Raji (cell line): ENCODE measurements around the gene PSMC6.
A peak's percentile ranks its signal among the peaks of the same experiment; 100 is the strongest.

ENCODE experiments used
- POLR2A ChIP-seq: IDR thresholded peaks from 2 replicates; pipeline ENCODE4 v1.6.1; 2011; ENCODE audit warnings: low read depth, low read length, control low read depth; ENCODE audit not compliant: insufficient read depth

PSMC6 gene

DNA sequence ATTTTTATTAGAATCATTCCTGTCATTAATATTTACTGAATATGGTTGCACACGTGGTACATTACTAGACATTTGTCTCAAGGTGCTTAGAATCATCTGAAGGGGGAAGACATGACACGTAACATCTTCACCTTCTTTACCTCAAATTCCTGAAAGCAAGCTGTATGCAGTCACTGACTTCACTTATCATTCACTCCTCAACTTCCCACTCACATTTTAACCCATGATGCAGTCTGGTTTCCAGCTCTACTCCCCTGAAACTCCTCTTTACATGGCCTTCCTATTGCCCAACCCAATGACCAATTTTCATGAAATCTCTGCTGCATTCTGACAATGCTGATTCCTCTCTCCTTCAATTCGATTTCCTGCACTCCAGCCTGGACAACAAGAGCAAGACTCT lies 5.8 kb upstream of the PSMC6 start:
- TF ChIP-seq POLR2A: no peak

DNA sequence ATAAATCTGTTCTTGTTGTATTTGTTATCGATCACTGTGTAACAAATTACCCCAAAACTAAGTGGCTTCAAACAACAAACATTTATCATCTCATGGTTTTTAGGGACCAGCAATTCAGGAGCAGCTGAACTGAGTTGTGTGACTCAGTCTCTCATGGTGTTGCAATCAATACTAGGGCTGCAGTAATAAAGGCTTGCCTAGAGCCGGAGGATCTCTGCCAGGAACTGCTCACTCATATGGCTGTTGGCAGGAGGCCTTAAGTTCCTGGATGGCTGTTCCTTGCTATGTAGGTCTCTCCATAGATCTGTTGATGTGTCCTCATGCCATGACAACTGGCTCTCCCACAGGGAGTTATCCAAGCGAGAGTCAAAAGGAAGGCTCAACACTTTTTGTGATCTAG lies 3.8 kb upstream of the PSMC6 start:
- TF ChIP-seq POLR2A: no peak

DNA sequence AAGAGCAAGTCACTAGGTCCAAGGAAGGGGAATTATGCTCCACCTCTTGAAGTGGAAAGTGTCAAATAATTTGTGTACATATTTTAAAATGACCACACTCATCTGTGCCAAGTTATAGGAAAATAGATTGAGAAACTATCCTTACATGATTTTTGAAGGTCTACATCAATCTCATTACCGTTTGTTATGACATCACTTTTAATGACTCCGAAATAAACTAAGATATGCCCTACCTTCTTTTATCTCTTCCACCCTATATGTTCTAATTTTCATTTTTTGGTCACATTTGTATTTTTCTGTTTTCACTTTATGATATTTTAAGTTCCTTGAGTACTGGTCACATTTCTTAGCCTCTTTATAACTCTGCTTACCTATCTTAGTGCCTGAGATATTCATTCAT lies 3.3 kb upstream of the PSMC6 start:
- TF ChIP-seq POLR2A: no peak

DNA sequence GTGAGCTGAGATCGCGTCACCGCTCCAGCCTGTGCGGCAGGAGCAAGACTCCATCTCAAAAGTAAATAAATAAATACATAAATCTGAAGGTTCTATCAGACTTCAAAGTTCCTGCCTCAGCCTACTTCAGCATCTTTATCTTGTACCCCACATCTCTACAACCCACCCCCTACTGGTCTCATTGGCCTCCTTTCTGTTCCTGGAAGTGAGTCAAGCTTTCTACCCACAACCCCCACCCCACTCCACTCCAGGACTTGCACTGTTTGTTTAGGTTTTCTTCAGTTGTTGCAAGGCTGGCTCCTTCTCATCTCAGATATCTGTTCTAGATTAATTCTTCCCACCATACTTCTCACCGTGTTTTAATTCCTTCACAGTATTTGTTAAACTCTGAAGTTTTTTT lies 714 bp upstream of the PSMC6 start:
- no peak for TF ChIP-seq POLR2A

DNA sequence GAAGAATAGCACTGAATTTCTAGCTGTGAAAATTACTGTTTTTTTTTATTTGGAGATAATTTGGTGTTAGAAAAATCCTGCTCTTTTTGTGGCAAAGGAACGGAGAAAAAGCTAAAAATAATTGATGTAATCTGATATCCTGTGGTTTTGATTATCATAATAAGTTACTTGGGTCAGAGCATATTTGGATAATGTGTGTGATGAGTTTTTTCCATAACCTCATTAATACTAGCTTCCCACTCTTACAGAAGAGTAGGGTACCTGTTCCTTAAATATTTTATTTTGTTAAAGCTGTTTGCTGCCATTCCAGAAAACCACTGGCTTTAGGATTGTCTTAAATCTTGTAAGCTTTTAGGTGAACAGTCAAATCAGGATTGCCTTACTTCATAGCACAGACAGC lies 4.7 kb downstream of the PSMC6 start:
- TF ChIP-seq POLR2A: no peak

DNA sequence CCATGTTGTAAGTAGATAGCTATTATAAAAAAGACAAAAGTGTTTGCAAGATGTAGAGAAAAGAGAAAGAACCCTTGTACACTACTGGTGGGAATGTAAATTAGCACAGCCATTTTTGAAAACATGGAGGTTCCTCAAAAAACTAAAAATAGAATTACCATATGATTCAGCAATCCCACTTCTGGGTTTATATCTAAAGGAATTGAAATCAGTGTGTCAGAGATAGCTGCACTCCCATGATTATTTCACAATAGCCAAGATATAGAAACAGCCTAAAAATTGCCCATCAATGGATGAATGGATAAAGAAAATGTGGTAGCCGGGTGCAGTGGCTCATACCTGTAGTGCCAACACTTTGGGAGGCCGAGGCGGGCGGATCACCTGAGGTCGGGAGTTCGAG lies 9.2 kb downstream of the PSMC6 start:
- TF ChIP-seq POLR2A: no peak

DNA sequence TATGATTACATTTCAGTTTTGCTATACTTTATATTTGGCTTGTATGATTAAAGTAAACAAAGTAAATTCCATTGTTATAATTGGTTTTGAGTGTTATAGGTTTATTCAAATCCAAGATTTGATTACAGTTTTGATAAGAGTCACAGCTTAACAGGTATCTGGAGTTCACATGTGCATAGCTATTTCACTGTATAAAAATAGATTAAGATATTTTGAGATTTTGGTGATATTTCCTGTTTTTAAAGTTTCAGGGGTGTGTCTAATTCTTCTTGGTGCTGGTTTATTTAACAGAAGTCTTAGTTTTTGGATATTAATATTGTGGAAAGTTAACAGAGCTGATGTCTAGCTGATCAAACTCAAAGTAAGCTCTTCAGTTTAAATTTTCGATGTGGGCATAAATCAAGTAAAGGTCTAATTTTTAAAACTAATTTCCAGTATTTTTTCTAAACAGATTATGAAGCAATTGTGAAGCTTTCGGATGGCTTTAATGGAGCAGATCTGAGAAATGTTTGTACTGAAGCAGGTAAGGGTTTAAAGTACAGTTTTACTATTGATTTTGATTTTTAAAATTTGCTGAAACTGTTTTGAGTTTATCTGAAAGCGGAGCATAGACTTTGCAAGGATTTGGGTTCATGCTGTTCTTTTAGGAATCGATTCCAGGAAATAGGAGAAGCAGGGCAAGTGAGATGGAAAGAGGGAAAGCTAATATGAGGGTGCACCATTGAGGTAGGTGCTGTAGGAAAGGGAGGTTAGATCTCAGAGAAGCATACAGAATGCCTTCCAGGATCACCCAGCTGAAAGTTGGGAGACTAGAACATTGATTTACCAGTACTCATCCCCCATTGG lies 16.7 kb downstream of the PSMC6 start:
- no peak for TF ChIP-seq POLR2A

DNA sequence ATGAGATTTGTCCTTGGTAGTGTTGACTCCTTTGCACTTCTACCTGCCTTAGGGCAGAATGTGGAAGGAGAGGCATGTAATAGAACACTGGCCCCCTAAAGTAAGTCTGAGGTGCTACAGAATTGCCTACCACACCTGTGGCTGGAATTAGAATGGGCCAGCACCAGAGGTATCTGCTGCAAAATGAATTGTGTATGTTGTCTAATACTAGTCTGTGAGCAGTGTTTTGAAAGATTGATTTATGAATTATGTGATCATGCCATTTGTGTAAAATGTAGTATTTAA lies 17.3 kb downstream of the PSMC6 start:
- TF ChIP-seq POLR2A: no peak

DNA sequence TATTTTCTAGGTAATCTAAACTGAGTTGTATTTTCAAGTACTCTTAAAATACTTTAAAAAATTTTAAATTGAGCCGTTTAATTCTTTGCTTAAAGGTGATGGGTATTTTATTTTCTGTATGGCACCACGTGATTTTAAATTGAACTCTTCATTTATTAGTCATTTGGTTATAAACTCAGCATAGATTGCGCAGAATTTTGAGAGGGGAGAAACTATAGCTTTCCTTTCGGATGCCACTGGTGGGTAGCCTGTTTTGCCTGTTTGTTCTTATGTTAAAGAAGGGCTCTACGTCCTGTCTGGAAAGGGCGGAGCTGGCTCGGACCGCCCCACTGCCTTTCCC lies 22.6 kb downstream of the PSMC6 start:
- TF ChIP-seq POLR2A: no peak

DNA sequence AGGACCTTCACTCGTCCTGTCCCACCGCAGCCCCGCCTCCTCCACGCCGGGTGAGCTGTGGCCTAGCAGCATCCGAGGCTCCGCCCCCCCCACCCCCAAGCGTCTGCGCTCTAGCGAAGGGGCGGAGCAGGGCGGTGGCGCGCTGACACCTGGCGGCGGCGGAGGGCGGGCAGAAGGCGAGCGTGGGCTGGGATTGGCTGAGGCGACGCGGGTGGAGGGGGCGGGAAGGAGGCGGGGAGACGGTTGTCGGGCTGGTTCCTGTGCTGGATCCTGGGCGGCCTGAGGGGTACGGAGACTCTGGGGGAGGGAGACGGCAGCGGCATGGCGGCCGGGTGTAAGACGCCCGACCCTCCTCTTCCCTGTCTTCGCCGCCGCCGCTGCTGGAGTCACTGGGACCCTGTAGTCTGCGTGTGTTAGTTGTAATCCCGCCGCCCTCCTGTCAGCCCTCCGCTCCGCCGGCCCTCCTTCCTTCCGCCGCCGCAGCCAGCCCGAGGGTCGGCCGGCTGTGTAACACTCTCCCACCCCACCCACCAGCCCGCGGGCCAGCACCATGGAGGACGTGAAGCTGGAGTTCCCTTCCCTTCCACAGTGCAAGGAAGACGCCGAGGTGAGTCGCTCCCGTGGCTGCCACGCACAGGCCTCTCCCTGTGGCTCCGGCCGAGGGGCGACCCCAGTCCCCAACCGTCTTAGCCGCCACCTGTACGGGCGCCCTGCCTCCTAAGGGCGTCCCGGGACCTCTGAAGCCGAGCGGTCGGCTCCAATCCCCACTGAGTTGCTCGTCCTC lies 23.1 kb downstream of the PSMC6 start, which contains the start of gene STYX:
Gene STYX, plus strand, starts transcription at position 242 of the 784 bp plus-strand sequence. Its CDS starts 309 bp downstream, at position 551.
- peak; percentile 95 for TF ChIP-seq POLR2A

DNA sequence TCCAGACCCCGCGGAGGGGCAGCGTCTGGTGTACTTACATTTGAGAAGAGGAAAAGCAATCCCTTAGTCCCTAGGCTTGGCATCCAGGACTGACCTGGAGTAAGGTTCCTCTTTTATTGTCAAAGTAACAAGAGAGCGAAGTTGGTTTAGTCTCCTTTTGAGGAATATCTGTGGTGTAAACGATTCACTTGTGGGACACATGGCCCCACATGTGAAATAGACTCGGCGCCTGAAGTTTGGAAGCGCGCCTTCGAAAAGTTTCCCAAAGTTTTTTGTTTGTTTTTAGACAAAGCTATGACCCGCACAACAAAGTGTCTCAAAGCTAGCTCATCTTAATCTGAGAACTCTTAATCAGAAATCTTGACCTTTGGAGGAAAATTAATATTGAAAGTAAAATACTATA lies 23.7 kb downstream of the PSMC6 start:
- no peak for TF ChIP-seq POLR2A

DNA sequence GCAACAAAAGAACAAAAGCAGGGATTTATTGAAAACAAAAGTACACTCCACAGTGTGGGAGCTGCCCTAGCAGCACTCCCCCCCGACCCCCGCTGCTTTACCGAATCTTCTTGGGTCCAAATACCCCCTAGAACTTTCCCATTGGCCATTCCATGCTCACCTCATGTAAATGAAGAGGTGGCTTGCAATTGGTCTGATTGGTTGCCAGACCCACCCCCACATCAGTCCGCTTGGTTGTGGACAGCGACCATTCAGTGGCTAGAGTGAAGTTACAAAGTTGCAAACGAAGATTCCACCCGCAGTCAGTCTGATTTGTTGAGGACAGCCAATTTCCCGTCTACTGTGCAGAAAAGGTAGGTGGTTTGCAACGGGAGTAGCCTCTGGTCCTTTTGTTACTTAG lies 26.8 kb downstream of the PSMC6 start:
- no peak for TF ChIP-seq POLR2A

DNA sequence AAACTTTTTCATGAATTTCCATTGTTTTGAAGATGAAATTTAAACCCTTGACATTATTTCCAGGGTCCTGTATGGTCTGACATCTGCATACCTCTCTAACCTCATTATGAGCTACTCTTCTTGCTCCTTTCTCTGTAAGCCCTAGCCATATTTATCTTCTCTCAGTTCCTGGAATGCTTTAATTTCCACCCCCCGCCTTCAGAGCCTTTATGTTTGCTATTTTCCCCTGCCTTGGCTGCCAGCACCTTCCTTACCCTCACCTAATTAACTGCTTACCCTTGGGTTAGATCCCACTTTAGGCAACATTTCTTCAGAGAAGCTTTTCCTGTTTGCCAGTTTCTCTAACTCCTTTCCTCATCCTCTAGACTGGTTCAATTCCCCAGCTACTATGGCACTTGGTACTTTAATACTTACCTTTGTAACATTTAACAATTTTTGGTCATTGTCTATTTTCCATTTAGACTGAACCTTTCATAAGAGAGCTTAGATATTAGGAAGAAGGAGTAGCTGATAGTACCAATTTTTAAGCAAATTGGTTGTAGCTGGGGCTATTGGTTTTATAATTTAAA lies 29.0 kb downstream of the PSMC6 start:
- no peak for TF ChIP-seq POLR2A

DNA sequence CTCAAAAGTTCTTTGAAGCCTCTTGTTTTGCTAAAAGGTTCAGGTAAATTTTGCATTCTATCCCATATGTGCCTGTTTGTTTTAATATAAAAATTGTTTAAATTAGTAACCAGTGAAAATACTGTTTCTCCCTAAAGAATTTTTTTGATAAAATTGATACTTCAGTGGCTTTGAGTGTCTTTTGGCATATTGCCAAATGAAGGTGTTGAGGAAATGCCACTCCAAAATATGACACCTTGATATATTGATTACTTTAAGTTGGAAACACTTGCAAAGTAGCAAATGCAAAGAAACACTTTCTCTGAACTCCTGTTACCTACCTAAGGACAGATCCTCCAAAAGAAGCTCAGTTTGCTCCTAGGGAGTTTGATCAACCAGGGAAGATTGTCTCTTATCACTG lies 31.4 kb downstream of the PSMC6 start:
- no peak for TF ChIP-seq POLR2A

DNA sequence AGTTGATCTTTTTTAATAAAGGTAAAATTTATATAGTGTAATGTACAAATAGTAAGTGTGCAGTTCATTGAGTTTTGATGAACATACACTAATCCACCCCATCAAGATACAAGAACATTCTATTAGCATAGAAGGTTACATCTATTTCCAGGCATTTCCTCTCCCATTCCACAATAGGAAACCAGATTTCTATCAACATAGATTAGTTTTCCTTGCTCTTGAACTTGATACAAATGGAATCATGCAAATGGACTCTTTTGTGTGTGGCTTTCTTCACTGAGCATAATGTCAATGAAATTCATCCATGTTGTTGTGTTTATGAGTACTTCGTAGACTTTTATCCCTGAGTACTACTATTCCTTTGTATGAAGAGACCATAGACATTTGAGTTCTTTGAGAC lies 33.8 kb downstream of the PSMC6 start:
- no peak for TF ChIP-seq POLR2A

DNA sequence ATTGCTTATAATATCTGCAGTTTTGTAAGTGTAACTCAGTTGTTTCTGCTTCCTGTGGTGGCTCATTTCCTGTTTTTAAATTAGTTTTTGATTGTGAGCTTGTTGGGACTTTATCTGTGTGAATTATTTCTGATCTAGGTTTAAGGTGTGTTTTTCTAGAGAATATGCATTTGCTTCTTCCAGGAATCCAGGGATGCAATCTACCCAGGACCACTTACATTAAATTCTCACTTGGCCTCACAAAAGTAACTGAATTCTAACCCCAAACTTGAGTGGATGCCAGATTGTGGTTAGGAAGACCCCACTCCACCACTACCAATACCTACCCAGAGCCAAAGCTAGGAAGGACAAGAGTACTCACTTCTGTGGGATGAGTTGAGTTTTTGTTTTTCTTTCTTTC lies 34.9 kb downstream of the PSMC6 start:
- no peak for TF ChIP-seq POLR2A
